ENCODE data around the gene SLC25A20.

DNA sequence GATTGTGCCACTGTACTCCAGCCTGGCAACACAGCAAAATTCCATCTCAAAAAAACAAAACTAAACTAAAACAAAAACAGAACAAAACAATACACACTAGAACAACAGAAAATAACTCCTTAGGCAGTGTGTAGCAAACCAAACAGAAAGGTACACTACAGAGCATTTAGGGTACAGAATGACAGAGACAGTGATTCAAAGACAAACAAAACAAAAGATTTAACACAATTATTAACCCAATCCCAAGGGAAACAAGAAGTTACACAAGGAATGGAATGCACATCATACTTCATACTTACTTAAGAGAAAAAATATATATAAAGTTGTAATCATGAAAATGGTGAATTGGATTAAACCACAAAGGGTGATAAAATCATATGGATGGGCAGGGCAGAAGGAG lies 12.9 kb downstream of the SLC25A20 start:
- TF ChIP-seq, protein P1, sequence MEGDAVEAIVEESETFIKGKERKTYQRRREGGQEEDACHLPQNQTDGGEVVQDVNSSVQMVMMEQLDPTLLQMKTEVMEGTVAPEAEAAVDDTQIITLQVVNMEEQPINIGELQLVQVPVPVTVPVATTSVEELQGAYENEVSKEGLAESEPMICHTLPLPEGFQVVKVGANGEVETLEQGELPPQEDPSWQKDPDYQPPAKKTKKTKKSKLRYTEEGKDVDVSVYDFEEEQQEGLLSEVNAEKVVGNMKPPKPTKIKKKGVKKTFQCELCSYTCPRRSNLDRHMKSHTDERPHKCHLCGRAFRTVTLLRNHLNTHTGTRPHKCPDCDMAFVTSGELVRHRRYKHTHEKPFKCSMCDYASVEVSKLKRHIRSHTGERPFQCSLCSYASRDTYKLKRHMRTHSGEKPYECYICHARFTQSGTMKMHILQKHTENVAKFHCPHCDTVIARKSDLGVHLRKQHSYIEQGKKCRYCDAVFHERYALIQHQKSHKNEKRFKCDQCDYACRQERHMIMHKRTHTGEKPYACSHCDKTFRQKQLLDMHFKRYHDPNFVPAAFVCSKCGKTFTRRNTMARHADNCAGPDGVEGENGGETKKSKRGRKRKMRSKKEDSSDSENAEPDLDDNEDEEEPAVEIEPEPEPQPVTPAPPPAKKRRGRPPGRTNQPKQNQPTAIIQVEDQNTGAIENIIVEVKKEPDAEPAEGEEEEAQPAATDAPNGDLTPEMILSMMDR (IDR thresholded peaks at IDR 0.05) = no peak
- no peak for TF ChIP-seq POLR2A (IDR thresholded peaks at IDR 0.05)

Measured in heart left ventricle (tissue), 13 donors.